Thoracic aorta (tissue), 2 donors: Measurements from ENCODE around the gene PDGFC. TPM values are rescaled to one million over a fixed set of nuclear protein-coding genes. Genes with fewer than 3 reads are reported as not detected.

Experiments used
- ATAC-seq: fragments of 150-250 bp; one replicate; pipeline ENCODE4 v1.8.0; 2017; ENCODE audit warnings: low read depth; ENCODE audit not compliant: insufficient number of reproducible peaks, low FRiP score
- DNase-seq: peaks from one replicate; pipeline ENCODE4 v3.0.0-alpha.2; 2020; ENCODE audit warnings: low spot score
- H3K27ac ChIP-seq, 2 donors: fragments of 200-600 bp; sonication (generic); 1 replicate in 1 of 2; 2 replicates in 1 of 2; pipeline ENCODE4 v1.5.1; 2016; ENCODE audit warnings: mild to moderate bottlenecking in 2 of 2, moderate library complexity in 2 of 2
- H3K27me3 ChIP-seq: fragments of 200-600 bp; sonication (generic); replicated peaks from 2 replicates; pipeline ENCODE4 v1.6.0; 2016; ENCODE audit warnings: mild to moderate bottlenecking; ENCODE audit not compliant: insufficient read depth
- H3K36me3 ChIP-seq: fragments of 200-600 bp; sonication (generic); one replicate; pipeline ENCODE4 v1.5.1; 2016
- H3K4me1 ChIP-seq, 2 donors: fragments of 200-600 bp; sonication (generic); 1 replicate in 1 of 2; 2 replicates in 1 of 2; pipeline versions ENCODE4 v1.5.1 to v1.6.0; 2016; ENCODE audit warnings: low read depth in 2 of 2, mild to moderate bottlenecking in 1 of 2; ENCODE audit not compliant: control insufficient read depth in 1 of 2
- H3K4me3 ChIP-seq: fragments of 200-600 bp; sonication (generic); 2 replicates; pipeline ENCODE4 v1.5.1; 2016; ENCODE audit warnings: mild to moderate bottlenecking
- H3K9me3 ChIP-seq: fragments of 200-600 bp; sonication (generic); 2 replicates; pipeline ENCODE4 v1.5.1; 2016
- total RNA-seq, 2 donors: library from RNA; depleted of rRNA; stranded (reverse); fragments of >200 nt; gene quantifications; one replicate each; pipeline versions ENCODE4 v1.1.0 to v1.2.3, GENCODE V29; 2016
- TF ChIP-seq, protein P1 (sequence below): fragments of 200-600 bp; sonication (generic); IDR thresholded peaks from one replicate; pipeline ENCODE4 v1.5.1; 2019; ENCODE audit warnings: antibody characterized with exemption

PDGFC gene
- total RNA-seq, 2 donors from 2014 or later, result 31.4 to 32.8 TPM

DNA sequence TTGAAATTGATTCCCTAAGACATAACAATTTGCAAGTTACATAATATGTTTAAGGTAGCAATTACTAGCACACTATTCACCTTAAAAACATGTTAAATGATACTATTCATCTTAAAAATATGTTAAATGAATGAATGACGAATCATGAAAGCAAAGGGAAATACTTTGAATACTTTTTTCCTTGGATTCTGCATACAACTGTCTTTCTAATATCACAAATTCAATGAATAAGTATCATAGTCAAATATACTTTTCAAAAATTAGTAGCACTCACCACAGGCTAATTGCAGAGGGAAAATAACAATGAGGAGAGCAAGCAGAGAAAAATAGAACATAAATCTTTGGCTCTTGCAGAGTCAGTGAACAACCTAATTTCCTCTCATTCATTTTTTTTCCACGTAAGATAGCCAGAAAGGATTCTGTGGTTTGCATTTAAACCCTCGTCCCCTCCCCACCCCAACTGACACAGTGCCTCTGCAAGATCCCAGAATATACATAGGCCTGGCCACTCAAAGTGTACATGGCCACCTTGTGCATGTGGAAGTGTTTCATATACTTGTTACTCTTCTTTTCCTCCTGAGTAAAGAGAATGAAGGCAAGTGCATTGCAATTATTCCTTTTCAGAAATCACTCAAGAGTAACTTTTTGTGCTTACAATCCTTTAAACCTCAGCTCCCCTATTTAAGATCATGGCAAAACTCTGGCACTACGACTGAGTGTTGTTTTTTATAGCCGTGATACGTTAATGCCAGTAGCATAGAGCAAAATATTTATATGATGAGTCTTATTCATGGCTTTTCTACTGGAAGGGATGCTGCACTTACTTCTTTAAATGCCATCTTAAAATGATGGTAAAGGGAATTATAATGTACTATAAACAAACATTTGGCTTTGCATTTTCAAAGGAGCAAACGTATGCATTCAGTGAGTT lies 236.4 kb downstream of the PDGFC start:
- TF ChIP-seq, protein P1, sequence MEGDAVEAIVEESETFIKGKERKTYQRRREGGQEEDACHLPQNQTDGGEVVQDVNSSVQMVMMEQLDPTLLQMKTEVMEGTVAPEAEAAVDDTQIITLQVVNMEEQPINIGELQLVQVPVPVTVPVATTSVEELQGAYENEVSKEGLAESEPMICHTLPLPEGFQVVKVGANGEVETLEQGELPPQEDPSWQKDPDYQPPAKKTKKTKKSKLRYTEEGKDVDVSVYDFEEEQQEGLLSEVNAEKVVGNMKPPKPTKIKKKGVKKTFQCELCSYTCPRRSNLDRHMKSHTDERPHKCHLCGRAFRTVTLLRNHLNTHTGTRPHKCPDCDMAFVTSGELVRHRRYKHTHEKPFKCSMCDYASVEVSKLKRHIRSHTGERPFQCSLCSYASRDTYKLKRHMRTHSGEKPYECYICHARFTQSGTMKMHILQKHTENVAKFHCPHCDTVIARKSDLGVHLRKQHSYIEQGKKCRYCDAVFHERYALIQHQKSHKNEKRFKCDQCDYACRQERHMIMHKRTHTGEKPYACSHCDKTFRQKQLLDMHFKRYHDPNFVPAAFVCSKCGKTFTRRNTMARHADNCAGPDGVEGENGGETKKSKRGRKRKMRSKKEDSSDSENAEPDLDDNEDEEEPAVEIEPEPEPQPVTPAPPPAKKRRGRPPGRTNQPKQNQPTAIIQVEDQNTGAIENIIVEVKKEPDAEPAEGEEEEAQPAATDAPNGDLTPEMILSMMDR, result no peak
- H3K4me1 ChIP-seq, result no peaks in the 10 kb centered on the region
- ATAC-seq (no peak), DNase-seq (no peak)
- no peaks in the 10 kb centered on the region for H3K27me3 ChIP-seq
- peaks cover 8% of the 10 kb centered on the region for H3K9me3 ChIP-seq
- H3K36me3 ChIP-seq, result no peaks in the 10 kb centered on the region
- H3K4me3 ChIP-seq, result no peak overlapping the region
- H3K27ac ChIP-seq, result no peak overlapping the region

DNA sequence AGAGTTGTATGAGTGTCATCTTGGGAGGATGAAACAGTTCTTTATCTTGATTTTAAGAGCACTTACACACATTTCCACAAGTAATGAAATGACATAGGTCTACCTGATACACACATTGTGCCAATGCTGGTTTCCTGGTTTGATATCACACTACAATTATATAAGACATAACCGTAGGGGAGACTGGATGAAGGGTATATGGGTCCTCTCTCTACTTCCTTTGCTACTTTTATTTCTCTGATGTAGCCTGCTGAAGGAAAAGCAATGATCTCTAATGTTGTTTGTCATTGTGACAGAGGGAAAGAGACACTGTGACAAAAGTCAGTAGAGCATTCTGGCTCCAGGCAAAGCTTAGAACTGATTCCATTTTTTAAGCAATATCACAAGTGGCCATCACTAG lies 238.0 kb downstream of the PDGFC start:
- DNase-seq, result no peak
- H3K36me3 ChIP-seq, result no peaks in the 10 kb centered on the region
- H3K9me3 ChIP-seq, result peaks cover 8% of the 10 kb centered on the region
- no peak overlapping the region for H3K4me3 ChIP-seq
- TF ChIP-seq, protein P1, result no peak
- no peak for ATAC-seq
- no peaks in the 10 kb centered on the region for H3K27me3 ChIP-seq
- no peak overlapping the region for H3K27ac ChIP-seq
- H3K4me1 ChIP-seq, result no peaks in the 10 kb centered on the region

DNA sequence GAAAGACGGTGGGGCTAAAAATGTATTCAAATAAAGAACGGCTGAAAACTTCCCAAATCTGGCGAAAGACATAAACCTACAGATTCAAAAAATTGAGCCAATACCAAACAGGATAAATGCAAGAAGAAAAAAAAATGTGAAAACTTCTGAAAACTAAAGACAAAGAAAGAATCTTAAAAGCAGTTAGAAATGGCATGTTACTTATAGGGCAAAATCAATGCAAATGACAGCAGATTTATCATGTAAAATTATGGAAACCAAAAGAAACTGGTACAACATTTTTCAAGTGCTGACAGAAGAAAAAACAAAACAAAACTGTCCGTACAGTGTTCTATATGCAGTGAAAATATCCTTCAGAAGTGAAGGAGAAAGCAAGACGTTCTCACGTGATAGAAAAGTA lies 239.0 kb downstream of the PDGFC start:
- no peaks in the 10 kb centered on the region for H3K36me3 ChIP-seq
- H3K27me3 ChIP-seq, result no peaks in the 10 kb centered on the region
- H3K4me1 ChIP-seq, result no peaks in the 10 kb centered on the region
- DNase-seq (no peak), ATAC-seq (no peak)
- H3K9me3 ChIP-seq, result peaks cover 8% of the 10 kb centered on the region
- H3K27ac ChIP-seq, result no peak overlapping the region
- TF ChIP-seq, protein P1, result no peak
- no peak overlapping the region for H3K4me3 ChIP-seq

DNA sequence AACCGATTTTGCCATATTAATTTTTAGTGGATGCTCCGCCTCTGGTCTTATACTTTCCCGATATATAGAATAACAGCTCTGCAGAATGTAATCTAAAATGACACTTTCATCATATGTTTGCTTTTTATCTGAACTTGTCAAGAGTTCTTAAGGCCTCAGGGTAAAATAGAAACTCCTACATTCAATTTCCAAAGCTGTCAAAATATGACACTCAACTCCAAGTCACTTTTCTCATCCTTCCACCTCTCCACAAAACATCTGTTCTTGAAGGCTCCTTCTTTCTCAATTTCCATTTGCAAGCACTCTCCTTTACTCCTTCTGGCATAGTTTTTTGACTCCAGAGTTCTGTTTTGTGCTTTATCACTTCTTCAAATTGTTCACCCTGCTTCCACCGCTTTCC lies 242.2 kb downstream of the PDGFC start:
- Histone ChIP-seq H3K9me3 (peaks cover 8% of the 10 kb centered on the region), H3K27ac (no peak overlapping the region), H3K4me1 (peaks cover 0 to 7% of the 10 kb centered on the region in 2 donors), H3K36me3 (no peaks in the 10 kb centered on the region), H3K27me3 (no peaks in the 10 kb centered on the region), H3K4me3 (no peak overlapping the region)
- DNase-seq, result no peak
- TF ChIP-seq, protein P1, result no peak
- no peak for ATAC-seq

DNA sequence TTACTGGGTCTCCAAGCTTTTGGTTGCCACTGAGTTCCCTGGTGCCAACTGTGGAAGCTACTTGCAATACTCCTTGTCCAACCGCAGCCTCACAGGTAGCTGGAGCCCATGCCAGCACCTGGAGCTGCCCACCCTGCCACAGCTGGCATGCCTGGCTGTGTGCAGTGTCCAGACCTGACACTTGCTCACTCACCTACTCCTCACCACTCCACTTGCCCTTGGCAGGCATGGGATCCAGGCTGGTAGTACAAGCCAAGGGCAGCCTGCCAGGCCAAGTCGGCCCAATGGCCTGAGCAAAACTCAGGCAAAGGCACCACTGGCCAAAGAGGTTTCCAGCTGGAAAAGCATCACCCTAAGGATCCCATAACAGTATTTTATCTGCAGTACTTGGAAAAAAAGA lies 246.3 kb downstream of the PDGFC start:
- H3K36me3 ChIP-seq, result no peaks in the 10 kb centered on the region
- H3K27ac ChIP-seq, result no peak overlapping the region
- H3K4me3 ChIP-seq, result no peak overlapping the region
- H3K9me3 ChIP-seq, result no peaks in the 10 kb centered on the region
- ATAC-seq (no peak), DNase-seq (no peak)
- no peaks in the 10 kb centered on the region for H3K27me3 ChIP-seq
- peaks cover 0 to 7% of the 10 kb centered on the region in 2 donors for H3K4me1 ChIP-seq
- TF ChIP-seq, protein P1, result no peak
